ENCODE results near the gene ZNF792. TPM values are rescaled to one million over a fixed set of nuclear protein-coding genes. Genes with fewer than 3 reads are reported as not detected.

The ZNF792 gene
- polyA plus RNA-seq, 1 of the 3 experiments (the other 2 are of a cell fraction) = 1.5 TPM

DNA sequence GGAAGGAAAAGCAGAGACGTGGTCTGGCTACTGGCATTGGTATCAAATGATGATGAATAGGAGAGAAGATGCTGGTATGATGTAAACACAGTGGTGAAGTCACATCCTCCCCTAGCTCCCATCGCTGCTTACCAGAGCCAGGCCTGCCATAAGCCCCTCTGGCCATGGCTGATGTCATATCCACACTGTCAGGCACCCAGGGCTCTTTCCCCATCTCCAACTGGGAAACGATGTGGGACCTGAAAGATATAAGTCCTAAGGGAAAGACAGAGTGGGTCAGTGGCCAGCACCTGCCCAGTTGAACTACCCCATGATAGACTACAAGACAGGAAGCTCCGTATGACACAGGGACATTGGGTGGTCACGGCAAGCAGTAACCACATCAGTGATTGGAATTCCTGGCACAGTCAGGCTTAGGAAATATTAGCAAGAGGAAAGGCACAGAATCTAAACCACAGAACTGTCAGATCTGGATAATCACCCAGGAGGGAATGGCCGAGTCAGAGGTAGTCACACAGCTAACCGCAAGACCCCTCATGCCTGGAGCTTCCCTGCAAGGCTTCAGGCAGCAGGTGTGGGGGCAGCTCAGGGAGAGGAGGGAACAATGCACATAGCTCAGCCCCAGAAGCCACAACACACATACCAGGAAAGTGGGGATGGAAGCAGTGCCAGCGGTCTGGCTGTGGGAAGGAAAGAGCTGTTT lies 3.8 kb downstream of the ZNF792 start:
- Histone ChIP-seq H3K9me2 (no peaks in the 10 kb centered on the region), H3K4me3 (ENCODE audit: low read depth in 2 of 2, low read length in 1 of 2) (peak overlapping the region in 1 of 2 experiments; percentile 95; a peak in 1 of 4 replicates), H3K27ac (ENCODE audit: low read depth in 2 of 2, low read length in 1 of 2) (no peak overlapping the region), H3K4me1 (ENCODE audit: control insufficient read depth in 1 of 2, insufficient read depth in 2 of 2, low read depth in 1 of 2, low read length in 1 of 2) (peaks cover 0 to 21% of the 10 kb centered on the region in 2 experiments; a peak in 2 of 4 replicates), H3K4me2 (no peak overlapping the region), H3K79me2 (ENCODE audit: insufficient read depth) (peaks cover 23% of the 10 kb centered on the region; the same call in 1 of the 2 replicates), H4K20me1 (ENCODE audit: insufficient read depth) (no peaks in the 10 kb centered on the region), H2AFZ (ENCODE audit: low read depth) (no peak overlapping the region), H3K9ac (no peak overlapping the region), H3K9me3 (peaks cover 9% of the 10 kb centered on the region; the same call in 1 of the 2 replicates), H3F3A (replicated peaks; ENCODE audit: insufficient read depth) (no peaks in the 10 kb centered on the region), H3K36me3 (replicated peaks in 1 of 2; ENCODE audit: control insufficient read depth in 1 of 2, insufficient read depth in 2 of 2, low read length in 1 of 2) (peaks cover 40 to 49% of the 10 kb centered on the region in 2 experiments), H3K27me3 (ENCODE audit: insufficient read depth) (no peaks in the 10 kb centered on the region)
- ChIA-PET POLR2A (no interaction called here), CTCF (no interaction called here)
- no peak for DNase-seq
- WGBS (ENCODE audit: low lambda C conversion rate) = 73% methylated on average over 8 of the region's 8 CpGs
- TF ChIP-seq GABPA (IDR thresholded peaks at IDR 0.05; ENCODE audit: low read depth) = no peak
- TF ChIP-seq TCF12 (IDR thresholded peaks at IDR 0.05) = 0 out of 2 replicates have a peak, but pooled peaks have one; percentile 18
- peak; percentile 6; the same call in 1 of the 2 replicates for TF ChIP-seq NFIC (IDR thresholded peaks at IDR 0.05; ENCODE audit: borderline replicate concordance)

GRCh38 chr19:34959021-34959420 lies 5.0 kb downstream of the ZNF792 start:
- no peak overlapping the region for H3K9ac ChIP-seq
- DNase-seq = no peak
- POLR2A ChIA-PET = no interaction called here
- CTCF ChIA-PET = no interaction called here
- no peaks in the 10 kb centered on the region for H3K27me3 ChIP-seq (ENCODE audit: insufficient read depth)
- TF ChIP-seq NFIC (IDR thresholded peaks at IDR 0.05; ENCODE audit: borderline replicate concordance) (no peak), TEAD4 (IDR thresholded peaks at IDR 0.05; ENCODE audit: borderline replicate concordance, insufficient read depth) (no peak), RXRA (IDR thresholded peaks at IDR 0.05; ENCODE audit: borderline replicate concordance, low read depth) (no peak)
- TF ChIP-seq, protein P1, sequence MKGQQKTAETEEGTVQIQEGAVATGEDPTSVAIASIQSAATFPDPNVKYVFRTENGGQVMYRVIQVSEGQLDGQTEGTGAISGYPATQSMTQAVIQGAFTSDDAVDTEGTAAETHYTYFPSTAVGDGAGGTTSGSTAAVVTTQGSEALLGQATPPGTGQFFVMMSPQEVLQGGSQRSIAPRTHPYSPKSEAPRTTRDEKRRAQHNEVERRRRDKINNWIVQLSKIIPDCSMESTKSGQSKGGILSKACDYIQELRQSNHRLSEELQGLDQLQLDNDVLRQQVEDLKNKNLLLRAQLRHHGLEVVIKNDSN (IDR thresholded peaks at IDR 0.05; ENCODE audit: borderline replicate concordance, low read depth) = no peak
- no peak overlapping the region for H3K4me2 ChIP-seq
- peak overlapping the region in 1 of 2 experiments; percentile 37; a peak in 1 of 4 replicates for H3K4me3 ChIP-seq (ENCODE audit: low read depth in 2 of 2, low read length in 1 of 2)
- no peak overlapping the region for H3K27ac ChIP-seq (ENCODE audit: low read depth in 2 of 2, low read length in 1 of 2)
- no peaks in the 10 kb centered on the region for H4K20me1 ChIP-seq (ENCODE audit: insufficient read depth)
- H3K4me1 ChIP-seq (ENCODE audit: control insufficient read depth in 1 of 2, insufficient read depth in 2 of 2, low read depth in 1 of 2, low read length in 1 of 2) = peaks cover 0 to 21% of the 10 kb centered on the region in 2 experiments; a peak in 2 of 4 replicates
- no peaks in the 10 kb centered on the region for H3F3A ChIP-seq (replicated peaks; ENCODE audit: insufficient read depth)
- peaks cover 40 to 52% of the 10 kb centered on the region in 2 experiments for H3K36me3 ChIP-seq (replicated peaks in 1 of 2; ENCODE audit: control insufficient read depth in 1 of 2, insufficient read depth in 2 of 2, low read length in 1 of 2)
- 84% methylated on average over 7 of the region's 7 CpGs for WGBS (ENCODE audit: low lambda C conversion rate)
- no peak overlapping the region for H2AFZ ChIP-seq (ENCODE audit: low read depth)
- H3K9me3 ChIP-seq = peaks cover 9% of the 10 kb centered on the region; the same call in 1 of the 2 replicates
- H3K9me2 ChIP-seq = no peaks in the 10 kb centered on the region
- peaks cover 23% of the 10 kb centered on the region; the same call in 1 of the 2 replicates for H3K79me2 ChIP-seq (ENCODE audit: insufficient read depth)

DNA sequence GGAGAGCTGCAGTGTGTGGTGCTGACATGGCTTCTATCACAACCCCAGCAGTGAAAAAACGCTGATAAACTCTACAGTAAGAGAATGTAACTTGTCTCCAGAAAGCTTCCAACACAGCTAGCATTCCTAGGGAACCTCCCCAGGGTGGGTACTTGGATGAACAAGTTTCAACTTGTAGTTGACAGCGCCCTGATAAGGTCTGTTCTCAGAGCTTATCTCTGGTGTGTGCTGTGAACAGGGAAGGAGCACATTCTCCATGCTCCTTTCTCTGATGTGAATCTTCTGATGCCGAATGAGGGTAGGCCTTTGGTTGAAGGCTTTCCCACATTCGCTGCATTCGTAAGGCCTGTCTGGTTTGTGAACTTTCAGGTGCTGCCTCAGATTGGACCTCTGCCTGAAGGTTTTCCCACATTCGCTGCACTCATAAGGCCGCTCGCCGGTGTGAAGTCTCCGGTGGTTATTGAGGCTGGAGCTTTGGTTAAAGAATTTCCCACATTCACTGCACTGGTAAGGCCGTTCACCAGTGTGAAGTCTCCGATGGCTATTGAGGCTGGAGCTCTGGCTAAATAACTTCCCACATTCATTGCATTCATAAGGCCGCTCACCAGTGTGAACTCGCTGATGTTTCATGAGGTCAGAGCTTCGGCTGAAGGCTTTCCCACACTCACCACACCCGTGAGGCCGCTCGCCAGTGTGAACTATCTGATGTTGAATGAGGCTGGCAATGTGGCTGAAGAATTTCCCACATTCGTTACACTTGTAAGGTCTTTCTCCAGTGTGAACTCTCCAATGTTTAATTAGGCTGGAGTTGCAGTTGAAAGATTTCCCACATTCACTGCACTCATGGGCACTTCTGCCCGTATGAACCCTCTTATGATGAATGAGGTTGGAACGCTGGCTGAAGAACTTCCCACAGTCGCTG lies 5.9 kb downstream of the ZNF792 start:
- peaks cover 14% of the 10 kb centered on the region; the same call in 1 of the 2 replicates for H3K9me3 ChIP-seq
- no peaks in the 10 kb centered on the region for H3F3A ChIP-seq (replicated peaks; ENCODE audit: insufficient read depth)
- H3K36me3 ChIP-seq (replicated peaks in 1 of 2; ENCODE audit: control insufficient read depth in 1 of 2, insufficient read depth in 2 of 2, low read length in 1 of 2) = peaks cover 43 to 57% of the 10 kb centered on the region in 2 experiments
- no peak for DNase-seq
- no peak overlapping the region for H3K4me2 ChIP-seq
- H4K20me1 ChIP-seq (ENCODE audit: insufficient read depth) = no peaks in the 10 kb centered on the region
- peaks cover 0 to 19% of the 10 kb centered on the region in 2 experiments; a peak in 2 of 4 replicates for H3K4me1 ChIP-seq (ENCODE audit: control insufficient read depth in 1 of 2, insufficient read depth in 2 of 2, low read depth in 1 of 2, low read length in 1 of 2)
- no peak overlapping the region for H3K9ac ChIP-seq
- H3K9me2 ChIP-seq = no peaks in the 10 kb centered on the region
- no peak overlapping the region for H3K27ac ChIP-seq (ENCODE audit: low read depth in 2 of 2, low read length in 1 of 2)
- peaks cover 19% of the 10 kb centered on the region; the same call in 1 of the 2 replicates for H3K79me2 ChIP-seq (ENCODE audit: insufficient read depth)
- TF ChIP-seq RCOR1 (IDR thresholded peaks at IDR 0.05; ENCODE audit: low read length) (no peak), NRF1 (IDR thresholded peaks at IDR 0.05; ENCODE audit: low read depth, low read length) (no peak), TCF12 (IDR thresholded peaks at IDR 0.05) (no peak), ELF1 (IDR thresholded peaks at IDR 0.05) (no peak), JUND (IDR thresholded peaks at IDR 0.05) (no peak), POLR2AphosphoS5 (IDR thresholded peaks at IDR 0.05; ENCODE audit: low read depth, low read length) (no peak)
- TF ChIP-seq, protein P2, sequence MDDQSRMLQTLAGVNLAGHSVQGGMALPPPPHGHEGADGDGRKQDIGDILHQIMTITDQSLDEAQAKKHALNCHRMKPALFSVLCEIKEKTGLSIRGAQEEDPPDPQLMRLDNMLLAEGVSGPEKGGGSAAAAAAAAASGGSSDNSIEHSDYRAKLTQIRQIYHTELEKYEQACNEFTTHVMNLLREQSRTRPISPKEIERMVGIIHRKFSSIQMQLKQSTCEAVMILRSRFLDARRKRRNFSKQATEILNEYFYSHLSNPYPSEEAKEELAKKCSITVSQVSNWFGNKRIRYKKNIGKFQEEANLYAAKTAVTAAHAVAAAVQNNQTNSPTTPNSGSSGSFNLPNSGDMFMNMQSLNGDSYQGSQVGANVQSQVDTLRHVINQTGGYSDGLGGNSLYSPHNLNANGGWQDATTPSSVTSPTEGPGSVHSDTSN (IDR thresholded peaks at IDR 0.05) = no peak
- no peaks in the 10 kb centered on the region for H3K27me3 ChIP-seq (ENCODE audit: insufficient read depth)
- ChIA-PET POLR2A (no interaction called here), CTCF (interaction anchor here (1.2 kb wide), 1 partner anchor 15 kb away, joined by 3 read pairs; no protein-coding TSS in a partner anchor)
- H2AFZ ChIP-seq (ENCODE audit: low read depth) = no peak overlapping the region
- H3K4me3 ChIP-seq (ENCODE audit: low read depth in 2 of 2, low read length in 1 of 2) = peak overlapping the region in 1 of 2 experiments; percentile 37; a peak in 1 of 4 replicates
- 90% methylated on average over 22 of the region's 22 CpGs for WGBS (ENCODE audit: low lambda C conversion rate)

Data from SK-N-SH (cell line).